Endothelial cell of umbilical vein (primary cell): ENCODE results near the gene RASGEF1C. TPM values are rescaled to one million over a fixed set of nuclear protein-coding genes. Genes with fewer than 3 reads are reported as not detected.

Experiments used
- BruUV-seq: library from RNA; stranded (reverse); fragments of 400-500 nt; replicated peaks from 2 replicates; lab custom pipeline; 2021; lab: Mats Ljungman, UMichigan
- CTCF ChIA-PET: fragments of 300-600, 350-600 bp; sonication (Branson Sonifier 250); formaldehyde crosslinking; loops from one replicate; lab custom pipeline; 2021; ENCODE audit warnings: antibody characterized with exemption, inconsistent platforms; lab: Charles Lee
- POLR2A ChIA-PET: fragments of 300-600, 350-600 bp; sonication (Branson Sonifier 250); formaldehyde crosslinking; loops from one replicate; lab custom pipeline; 2021; ENCODE audit warnings: antibody characterized with exemption, inconsistent platforms; lab: Charles Lee
- DNase-seq: peaks from one replicate; pipeline ENCODE4 v3.0.0-alpha.2; 2011; ENCODE audit warnings: low read depth, low spot score
- FAIRE-seq: peaks from 2 replicates; lab custom pipeline; 2011; peaks lifted over from hg19 to GRCh38; lab: Jason Lieb, UNC
- H2AFZ ChIP-seq: 2 replicates; pipeline ENCODE4 v1.6.0; 2012; ENCODE audit warnings: low read depth, low read length, control low read depth, inconsistent platforms
- H3K27ac ChIP-seq: 2 replicates; pipeline ENCODE4 v1.5.1; 2011; ENCODE audit warnings: low read depth, mild to moderate bottlenecking, control low read depth, low read length, moderate library complexity; ENCODE audit not compliant: insufficient read depth
- H3K27me3 ChIP-seq, 2 experiments: 2 replicates each; pipeline versions ENCODE4 v1.6.0 to v1.6.1; 2011; ENCODE audit warnings: low read length in 2 of 2, mixed read lengths in 1 of 2; ENCODE audit not compliant: control insufficient read depth in 2 of 2, insufficient read depth in 2 of 2
- H3K36me3 ChIP-seq, 2 experiments: 2 replicates in 1 of 2; 3 replicates in 1 of 2; pipeline ENCODE4 v1.5.1; 2011; ENCODE audit warnings: low read length in 2 of 2, mild to moderate bottlenecking in 1 of 2, moderate library complexity in 1 of 2; ENCODE audit not compliant: control insufficient read depth in 2 of 2, insufficient read depth in 2 of 2; ENCODE audit errors: extremely low read depth in 1 of 2
- H3K4me1 ChIP-seq: 3 replicates; pipeline ENCODE4 v1.5.1; 2011; ENCODE audit warnings: mild to moderate bottlenecking, low read length; ENCODE audit not compliant: control insufficient read depth, insufficient read depth; ENCODE audit errors: extremely low read depth
- H3K4me2 ChIP-seq: 2 replicates; pipeline ENCODE4 v1.6.1; 2011; ENCODE audit warnings: low read length, control low read depth, mixed read lengths; ENCODE audit not compliant: insufficient read depth
- H3K4me3 ChIP-seq, 3 experiments: fragments of 200-600 bp in 1 of 3; sonication (generic), shearing (Covaris generic) in 1 of 3; replicated peaks in 1 of 3; 2 replicates each; pipeline ENCODE4 v1.5.1; 2011 to 2016; ENCODE audit warnings: control low read depth in 3 of 3, low read length in 3 of 3, mild to moderate bottlenecking in 2 of 3, inconsistent platforms in 1 of 3, low read depth in 1 of 3, moderate library complexity in 1 of 3; ENCODE audit not compliant: insufficient read depth in 1 of 3
- H3K79me2 ChIP-seq: 2 replicates; pipeline ENCODE4 v1.6.0; 2012; ENCODE audit warnings: low read length, inconsistent platforms; ENCODE audit not compliant: control insufficient read depth, insufficient read depth
- H3K9ac ChIP-seq: replicated peaks from 2 replicates; pipeline ENCODE3; 2011; ENCODE audit warnings: low read length, control low read depth; ENCODE audit not compliant: insufficient read depth; ENCODE audit errors: extremely low read depth
- H3K9me1 ChIP-seq: replicated peaks from 3 replicates; pipeline ENCODE4 v1.6.0; 2011; ENCODE audit warnings: mild to moderate bottlenecking, low read length; ENCODE audit not compliant: control insufficient read depth, insufficient read depth; ENCODE audit errors: extremely low read depth
- H3K9me3 ChIP-seq: replicated peaks from 2 replicates; pipeline ENCODE4 v1.5.1; 2012; ENCODE audit warnings: low read length, inconsistent platforms; ENCODE audit not compliant: control insufficient read depth, insufficient read depth
- H4K20me1 ChIP-seq: replicated peaks from 2 replicates; pipeline ENCODE3; 2011; ENCODE audit warnings: mild to moderate bottlenecking, low read length; ENCODE audit not compliant: control insufficient read depth, insufficient read depth; ENCODE audit errors: extremely low read depth
- CTCF ChIP-seq, 2 donors: IDR thresholded peaks; 1 replicate in 1 of 2; 2 replicates in 1 of 2; pipeline ENCODE4 v1.5.1; 2011; ENCODE audit warnings: low read length in 2 of 2, mild to moderate bottlenecking in 2 of 2, moderate library complexity in 2 of 2, control low read depth in 1 of 2, inconsistent platforms in 1 of 2, low read depth in 1 of 2; ENCODE audit not compliant: insufficient read depth in 1 of 2; ENCODE audit errors: extremely low read depth in 1 of 2
- EZH2 ChIP-seq: IDR thresholded peaks from 2 replicates; pipeline ENCODE4 v1.6.1; 2012; ENCODE audit warnings: borderline replicate concordance, low read depth, mild to moderate bottlenecking, moderate library complexity, low read length, inconsistent platforms; ENCODE audit not compliant: severe bottlenecking
- FOS ChIP-seq: IDR thresholded peaks from 2 replicates; pipeline ENCODE4 v1.6.1; 2011; ENCODE audit warnings: mild to moderate bottlenecking, low read length, moderate library complexity, borderline replicate concordance; ENCODE audit not compliant: insufficient read depth
- GATA2 ChIP-seq: IDR thresholded peaks from 2 replicates; pipeline ENCODE4 v1.7.0; 2011; ENCODE audit warnings: low read depth, mild to moderate bottlenecking, moderate library complexity, mixed read lengths, low read length; ENCODE audit not compliant: insufficient read length, insufficient read depth
- JUN ChIP-seq: IDR thresholded peaks from 2 replicates; pipeline ENCODE4 v1.6.1; 2011; ENCODE audit warnings: borderline replicate concordance, low read depth; ENCODE audit not compliant: insufficient read length, insufficient read depth
- MYC ChIP-seq: IDR thresholded peaks from one replicate; pipeline ENCODE4 v1.6.1; 2011; ENCODE audit warnings: mild to moderate bottlenecking, low read depth, low read length
- POLR2A ChIP-seq: IDR thresholded peaks from 2 replicates; pipeline ENCODE4 v1.6.1; 2012; ENCODE audit warnings: low read depth, mild to moderate bottlenecking, control low read depth, low read length
- POLR2AphosphoS5 ChIP-seq: IDR thresholded peaks from 2 replicates; pipeline ENCODE4 v1.6.1; 2012; ENCODE audit warnings: low read depth, mild to moderate bottlenecking, control low read depth, low read length, moderate library complexity; ENCODE audit not compliant: insufficient read depth
- dilution Hi-C: fragments of 300-500 bp; cut with MboI; formaldehyde crosslinking; loops from one replicate; pipeline ENCODE4 v1.15.0; 2019; ENCODE audit warnings: low sequenced_read_pairs; ENCODE audit not compliant: extremely low pct_ligation_motif_present
- intact Hi-C: fragments of 100-400 bp; cut with micrococcal nuclease; formaldehyde crosslinking; loops from one replicate; pipeline ENCODE4 v1.10.0; 2022
- polyA plus RNA-seq, 4 experiments: library from polyadenylated mRNA; depleted of rRNA in 3 of 4; stranded (reverse) in 3 of 4; unstranded in 1 of 4; fragments of >200 nt; gene quantifications; 2 replicates each; pipeline versions ENCODE4 v1.2.1 to v1.2.3, GENCODE V29; 2011 to 2012; ENCODE audit warnings: missing spikeins in 1 of 4
- total RNA-seq: library from RNA; stranded (reverse); gene quantifications from 2 replicates; pipeline ENCODE4 v1.2.3, GENCODE V29; 2021
- TF ChIP-seq, protein P1 (sequence below): IDR thresholded peaks from 2 replicates; pipeline ENCODE4 v1.6.1; 2011; ENCODE audit not compliant: insufficient read depth, insufficient read length

Gene RASGEF1C
- total and polyA plus RNA-seq, 2 donors (not counting 3 experiments of a cell fraction or from before 2014, with no cell fraction given), result not detected

- Histone ChIP-seq H4K20me1 (no peaks in the 10 kb centered on the region), H3K4me3 (no peak overlapping the region), H3K36me3 (no peaks in the 10 kb centered on the region), H3K4me2 (no peak overlapping the region), H3K9me1 (no peaks in the 10 kb centered on the region), H3K27me3 (no peaks in the 10 kb centered on the region), H3K9me3 (no peaks in the 10 kb centered on the region), H3K27ac (no peak overlapping the region), H2AFZ (no peak overlapping the region), H3K9ac (no peak overlapping the region), H3K79me2 (no peaks in the 10 kb centered on the region), H3K4me1 (no peaks in the 10 kb centered on the region)
- ChIA-PET POLR2A (no interaction called here), CTCF (no interaction called here)
- BruUV-seq, result no TSS peak
- FAIRE-seq, result no peak
- dilution Hi-C loops, result no loop called here
- intact Hi-C loops, result no loop called here
- DNase-seq, result no peak
- TF ChIP-seq FOS (no peak), CTCF (IDR thresholded peaks at IDR 0.05; ENCODE audit: extremely low read depth in 1 of 2, insufficient read depth in 1 of 2, low read depth in 1 of 2, low read length in 2 of 2) (no peak), POLR2AphosphoS5 (no peak), MYC (no peak), GATA2 (no peak), EZH2 (no peak), POLR2A (no peak), JUN (no peak)
- TF ChIP-seq, protein P1, sequence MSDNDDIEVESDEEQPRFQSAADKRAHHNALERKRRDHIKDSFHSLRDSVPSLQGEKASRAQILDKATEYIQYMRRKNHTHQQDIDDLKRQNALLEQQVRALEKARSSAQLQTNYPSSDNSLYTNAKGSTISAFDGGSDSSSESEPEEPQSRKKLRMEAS, result no peak
These were observed 7.0 kb upstream of the RASGEF1C start for GRCh38 chr5:180215783-180216630.
